Caki2 (cell line): Measurements from ENCODE around the gene PHF21A. TPM values are rescaled to one million over a fixed set of nuclear protein-coding genes. Genes with fewer than 3 reads are reported as not detected.
A peak's percentile ranks its signal among the peaks of the same experiment; 100 is the strongest.
"Not testable (repeated sequence)": the region's sequence is repeated elsewhere in the genome, so short reads cannot be mapped to it uniquely, and the experiment has no call there.

Experiments
- DNase-seq: peaks from one replicate; pipeline ENCODE4 v3.0.0-alpha.2; 2015; ENCODE audit warnings: low read depth
- in situ Hi-C: cut with HindIII; loops from 2 replicates; pipeline ENCODE4 v1.10.0; 2016; ENCODE audit warnings: low sequenced_read_pairs, low pct_unique_long_range_greater_than_20kb, mixed read lengths
- total RNA-seq: library from RNA; depleted of rRNA; stranded (reverse); fragments of >200 nt; shearing (Covaris generic); gene quantifications from 2 replicates; pipeline ENCODE4 v1.2.3, GENCODE V29; 2014; ENCODE audit warnings: low replicate concordance

PHF21A gene
- total RNA-seq, 1 experiment from 2014 or later, result 12.0 TPM

GRCh38 chr11:45905095-45905494, 216.2 kb downstream of the PHF21A start:
- in situ Hi-C loops, result no loop called here
- no peak for DNase-seq

GRCh38 chr11:45904309-45904915, 216.8 kb downstream of the PHF21A start:
- in situ Hi-C loops, result no loop called here
- DNase-seq, result no peak

- no peak for DNase-seq
- in situ Hi-C loops, result no loop called here
Measured at GRCh38 chr11:45902452-45903380, 218.5 kb downstream of the PHF21A start.

GRCh38 chr11:45901626-45902025, 219.6 kb downstream of the PHF21A start:
- in situ Hi-C loops, result no loop called here
- no peak for DNase-seq

- in situ Hi-C loops, result no loop called here
- no peak for DNase-seq
Measured at GRCh38 chr11:45900916-45901617, 220.2 kb downstream of the PHF21A start.

- DNase-seq, in situ Hi-C loops: not testable (repeated sequence)
Measured at GRCh38 chr11:45900175-45900800, 221.0 kb downstream of the PHF21A start.

GRCh38 chr11:45899448-45900174, 221.6 kb downstream of the PHF21A start:
- peak; percentile 80 for DNase-seq
- in situ Hi-C loops, result no loop called here

- in situ Hi-C loops, result no loop called here
Measured at GRCh38 chr11:45899086-45899447, 222.2 kb downstream of the PHF21A start.

GRCh38 chr11:45897556-45897955, 223.7 kb downstream of the PHF21A start:
- DNase-seq, result no peak
- in situ Hi-C loops, result no loop called here

More at GRCh38 chr11:45899086-45899447, 222.2 kb downstream of the PHF21A start:
- DNase-seq, result no peak

GRCh38 chr11:45896422-45896984, 224.8 kb downstream of the PHF21A start:
- DNase-seq, result no peak
- in situ Hi-C loops, result no loop called here

GRCh38 chr11:45895553-45896259, 225.5 kb downstream of the PHF21A start:
- no peak for DNase-seq
- in situ Hi-C loops, result no loop called here

GRCh38 chr11:45894555-45895247, 226.6 kb downstream of the PHF21A start:
- in situ Hi-C loops, result no loop called here
- DNase-seq, result no peak

- in situ Hi-C loops, result no loop called here
- no peak for DNase-seq
Measured at GRCh38 chr11:45892856-45893255, 228.4 kb downstream of the PHF21A start.

GRCh38 chr11:45890886-45891550, 230.2 kb downstream of the PHF21A start:
- no peak for DNase-seq
- in situ Hi-C loops, result no loop called here

GRCh38 chr11:45889966-45890365, 231.3 kb downstream of the PHF21A start:
- in situ Hi-C loops, result no loop called here
- no peak for DNase-seq

- no peak for DNase-seq
- in situ Hi-C loops, result no loop called here
Measured at GRCh38 chr11:45889555-45889954, 231.7 kb downstream of the PHF21A start.
